Measurements from ENCODE around the gene PP2D1. TPM values are rescaled to one million over a fixed set of nuclear protein-coding genes. Genes with fewer than 3 reads are reported as not detected.

PP2D1 gene
- total RNA-seq, result not detected in 2 replicates

GRCh38 chr3:20012164-20012563, at the start of gene PP2D1:
TSS of gene PP2D1 (minus strand) at chr3:20012264. CDS start at chr3:20012072, 192 bp downstream.

GRCh38 chr3:20039765-20040547, 27.9 kb upstream of the PP2D1 start, which contains the start of gene KAT2B:
TSS of gene KAT2B (plus strand) at chr3:20040446. CDS start at chr3:20040478, 32 bp downstream.

GRCh38 chr3:19946832-19947548, 65.1 kb downstream of the PP2D1 start, which contains the start of gene RAB5A:
TSS of gene RAB5A (plus strand) at chr3:19947097. CDS start at chr3:19950899, 3,802 bp downstream.

Other genes starting within 250 kb of the PP2D1 start
- 0.13 and 0.68 TPM in 2 replicates for gene EFHB, start 78.0 kb downstream of the PP2D1 start, total RNA-seq
- 65.3 and 77.2 TPM in 2 replicates for gene RAB5A, start 65.2 kb downstream of the PP2D1 start, total RNA-seq
- gene KAT2B, start 28.2 kb upstream of the PP2D1 start, total RNA-seq, result 15.2 and 16.2 TPM in 2 replicates
- 3.5 and 4.6 TPM in 2 replicates for gene SGO1, start 173.9 kb upstream of the PP2D1 start, total RNA-seq

All from aortic smooth muscle cell (primary cell).